Left cardiac atrium (tissue), 4 donors: ENCODE data around the gene BMP8B. TPM values are rescaled to one million over a fixed set of nuclear protein-coding genes. Genes with fewer than 3 reads are reported as not detected.
"Not testable (repeated sequence)": the region's sequence is repeated elsewhere in the genome, so short reads cannot be mapped to it uniquely, and the experiment has no call there.

Experiments
- ATAC-seq, 2 donors: fragments of 200-7000 bp; cut with Tn5 transposase; one replicate each; pipeline ENCODE4 v1.9.1; 2020; ENCODE audit warnings: mild to moderate bottlenecking in 2 of 2, moderate library complexity in 2 of 2
- DNase-seq: peaks from one replicate; pipeline ENCODE4 v3.0.0-alpha.2; 2020
- intact Hi-C, 2 donors: fragments of 100-400 bp; cut with DNase I; formaldehyde crosslinking; loops; one replicate each; pipeline versions ENCODE4 v1.14.1 to v1.15.1; 2022 to 2023
- total RNA-seq, 2 donors: library from RNA; stranded (reverse); fragmentation: NEBNext Ultra II Directional; extraction: Animal tissue kit (Norgen Biotek cat#: 25700); gene quantifications; one replicate each; pipeline ENCODE4 v1.2.1, GENCODE V29; 2021
- donor health status: DM: no; HTN: yes; CAD: no.
- donor health status: DM: no; HTN: yes; CAD: no; lungs with severe emphysema.
- donor health status: DM: yes; HTN: yes; CAD: no.
- donor health status: Dilated cardiomyopathy.

BMP8B gene
- total RNA-seq, 2 donors from 2014 or later = 0.44 to 0.59 TPM

- intact Hi-C loops = loop anchor here (2.0 to 10.0 kb wide), 5 partner anchors 85 to 217 kb away; partner anchors contain the start of gene MYCL (in 1 of the 2)
- peak; percentile 52 to 62 for ATAC-seq
- not testable (repeated sequence) for DNase-seq
Measured at GRCh38 chr1:39817091-39817932, 28.6 kb upstream of the BMP8B start.

GRCh38 chr1:39816415-39817090 lies 27.9 kb upstream of the BMP8B start:
- DNase-seq (peak; percentile 75), ATAC-seq (peak; percentile 86 to 87)
- intact Hi-C loops = loop anchor here (2.0 to 10.0 kb wide), 5 partner anchors 86 to 218 kb away; partner anchors contain the start of gene MYCL (in 1 of the 2)

GRCh38 chr1:39812913-39813312 lies 24.2 kb upstream of the BMP8B start:
- ATAC-seq (no peak), DNase-seq (no peak)
- intact Hi-C loops = loop anchor here in 1 of 2 donors (10.0 kb wide), 1 partner anchor 222 kb away; no protein-coding TSS in a partner anchor

GRCh38 chr1:39808784-39809517 lies 20.3 kb upstream of the BMP8B start:
- DNase-seq = no peak
- intact Hi-C loops = no loop called here
- ATAC-seq = no peak

GRCh38 chr1:39805385-39805784 lies 16.7 kb upstream of the BMP8B start:
- no peak for ATAC-seq
- no peak for DNase-seq
- intact Hi-C loops = no loop called here

- ATAC-seq (no peak), DNase-seq (no peak)
- intact Hi-C loops = no loop called here
Measured at GRCh38 chr1:39802496-39803260, 14.0 kb upstream of the BMP8B start.

- intact Hi-C loops = no loop called here
- DNase-seq = no peak
- no peak for ATAC-seq
Measured at GRCh38 chr1:39800471-39800835, 11.8 kb upstream of the BMP8B start.

- peak; percentile 81 to 90 for ATAC-seq
- intact Hi-C loops = no loop called here
- peak; percentile 58 for DNase-seq
Measured at GRCh38 chr1:39799770-39800470, 11.3 kb upstream of the BMP8B start.

GRCh38 chr1:39798859-39799769 lies 10.4 kb upstream of the BMP8B start:
- peak; percentile 81 to 92 for ATAC-seq
- DNase-seq = peak; percentile 80
- intact Hi-C loops = not testable (repeated sequence)

- intact Hi-C loops = no loop called here
- ATAC-seq (no peak), DNase-seq (no peak)
Measured at GRCh38 chr1:39795651-39796050, 7.0 kb upstream of the BMP8B start.

GRCh38 chr1:39791838-39792237 lies 3.2 kb upstream of the BMP8B start:
- no peak for DNase-seq
- no peak for ATAC-seq
- intact Hi-C loops = no loop called here

GRCh38 chr1:39789571-39790110 lies 976 bp upstream of the BMP8B start:
- intact Hi-C loops = no loop called here
- ATAC-seq (no peak), DNase-seq (no peak)

- DNase-seq (no peak), ATAC-seq (peak; percentile 6 to 7)
- intact Hi-C loops = no loop called here
Measured at GRCh38 chr1:39788426-39788757, 273 bp downstream of the BMP8B start.

GRCh38 chr1:39787964-39788363 lies 701 bp downstream of the BMP8B start:
- DNase-seq, intact Hi-C loops, ATAC-seq: not testable (repeated sequence)

- no peak for ATAC-seq
Measured at GRCh38 chr1:39787468-39787867, 1.2 kb downstream of the BMP8B start.

GRCh38 chr1:39787108-39787375 lies 1.6 kb downstream of the BMP8B start:
- DNase-seq, ATAC-seq, intact Hi-C loops: not testable (repeated sequence)

More at GRCh38 chr1:39787468-39787867, 1.2 kb downstream of the BMP8B start:
- intact Hi-C loops = no loop called here
- no peak for DNase-seq
